Glutamatergic neuron (in vitro differentiated cells): ENCODE results near the gene KRTAP23-1. TPM values are rescaled to one million over a fixed set of nuclear protein-coding genes. Genes with fewer than 3 reads are reported as not detected.

ENCODE experiments used
- DNase-seq: peaks from one replicate; pipeline ENCODE4 v3.0.0; 2022
- H3K27ac Mint-ChIP-seq: one replicate; pipeline ENCODE4 v1.8.0; 2020; ENCODE audit warnings: mild to moderate bottlenecking, mixed read lengths, inconsistent platforms; ENCODE audit not compliant: unreplicated experiment
- H3K27me3 Mint-ChIP-seq: one replicate; pipeline ENCODE4 v1.8.0; 2020; ENCODE audit warnings: mild to moderate bottlenecking, moderate library complexity, mixed read lengths, inconsistent platforms; ENCODE audit not compliant: unreplicated experiment
- H3K36me3 Mint-ChIP-seq: one replicate; pipeline ENCODE4 v1.8.0; 2020; ENCODE audit warnings: mild to moderate bottlenecking, mixed read lengths, inconsistent platforms; ENCODE audit not compliant: unreplicated experiment
- H3K4me1 Mint-ChIP-seq: one replicate; pipeline ENCODE4 v1.8.0; 2020; ENCODE audit warnings: mild to moderate bottlenecking, low read depth, mixed read lengths, inconsistent platforms; ENCODE audit not compliant: unreplicated experiment
- H3K4me3 Mint-ChIP-seq: one replicate; pipeline ENCODE4 v1.8.0; 2020; ENCODE audit warnings: mild to moderate bottlenecking, mixed read lengths, inconsistent platforms; ENCODE audit not compliant: unreplicated experiment
- H3K9me3 Mint-ChIP-seq: one replicate; pipeline ENCODE4 v1.8.0; 2020; ENCODE audit warnings: mild to moderate bottlenecking, moderate library complexity, mixed read lengths, inconsistent platforms; ENCODE audit not compliant: unreplicated experiment
- total RNA-seq: library from RNA; stranded (reverse); fragmentation: NEBNext Ultra II Directional; extraction: Animal tissue kit (Norgen Biotek cat#: 25700); gene quantifications from one replicate; pipeline ENCODE4 v1.2.1, GENCODE V29; 2021; ENCODE audit not compliant: unreplicated experiment
- TF ChIP-seq, protein P1 (sequence below): fragments of 200-600 bp; sonication (generic); IDR thresholded peaks from one replicate; pipeline ENCODE4 v1.5.0; 2021; ENCODE audit not compliant: partially characterized antibody, unreplicated experiment

Gene KRTAP23-1
- total RNA-seq, 1 donor from 2014 or later = not detected

DNA sequence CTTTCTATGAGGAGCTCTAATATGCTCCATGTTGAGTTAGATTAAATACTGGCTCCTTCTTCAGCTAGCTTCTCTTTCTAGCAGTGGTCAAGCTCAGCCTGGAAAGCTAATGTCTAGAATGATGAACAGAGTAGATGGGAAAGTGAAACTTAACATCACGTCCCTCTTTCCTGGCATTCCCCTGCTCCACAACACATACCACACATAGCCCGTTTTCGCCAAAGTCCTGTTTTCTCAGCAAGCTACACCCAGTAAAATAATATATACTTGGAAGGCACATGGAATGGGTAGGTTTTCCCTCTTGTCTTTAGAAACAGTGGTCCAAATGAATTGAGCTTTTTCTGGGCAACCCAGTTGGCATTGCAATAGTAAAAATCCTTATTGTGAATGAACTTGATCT lies 14.7 kb downstream of the KRTAP23-1 start:
- H3K27me3 Mint-ChIP-seq = peaks cover 2% of the 10 kb centered on the region
- TF ChIP-seq, protein P1, sequence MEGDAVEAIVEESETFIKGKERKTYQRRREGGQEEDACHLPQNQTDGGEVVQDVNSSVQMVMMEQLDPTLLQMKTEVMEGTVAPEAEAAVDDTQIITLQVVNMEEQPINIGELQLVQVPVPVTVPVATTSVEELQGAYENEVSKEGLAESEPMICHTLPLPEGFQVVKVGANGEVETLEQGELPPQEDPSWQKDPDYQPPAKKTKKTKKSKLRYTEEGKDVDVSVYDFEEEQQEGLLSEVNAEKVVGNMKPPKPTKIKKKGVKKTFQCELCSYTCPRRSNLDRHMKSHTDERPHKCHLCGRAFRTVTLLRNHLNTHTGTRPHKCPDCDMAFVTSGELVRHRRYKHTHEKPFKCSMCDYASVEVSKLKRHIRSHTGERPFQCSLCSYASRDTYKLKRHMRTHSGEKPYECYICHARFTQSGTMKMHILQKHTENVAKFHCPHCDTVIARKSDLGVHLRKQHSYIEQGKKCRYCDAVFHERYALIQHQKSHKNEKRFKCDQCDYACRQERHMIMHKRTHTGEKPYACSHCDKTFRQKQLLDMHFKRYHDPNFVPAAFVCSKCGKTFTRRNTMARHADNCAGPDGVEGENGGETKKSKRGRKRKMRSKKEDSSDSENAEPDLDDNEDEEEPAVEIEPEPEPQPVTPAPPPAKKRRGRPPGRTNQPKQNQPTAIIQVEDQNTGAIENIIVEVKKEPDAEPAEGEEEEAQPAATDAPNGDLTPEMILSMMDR = no peak
- H3K4me1 Mint-ChIP-seq = no peaks in the 10 kb centered on the region
- no peak overlapping the region for H3K27ac Mint-ChIP-seq
- H3K36me3 Mint-ChIP-seq = no peaks in the 10 kb centered on the region
- H3K9me3 Mint-ChIP-seq = no peaks in the 10 kb centered on the region
- no peak overlapping the region for H3K4me3 Mint-ChIP-seq
- DNase-seq = no peak

DNA sequence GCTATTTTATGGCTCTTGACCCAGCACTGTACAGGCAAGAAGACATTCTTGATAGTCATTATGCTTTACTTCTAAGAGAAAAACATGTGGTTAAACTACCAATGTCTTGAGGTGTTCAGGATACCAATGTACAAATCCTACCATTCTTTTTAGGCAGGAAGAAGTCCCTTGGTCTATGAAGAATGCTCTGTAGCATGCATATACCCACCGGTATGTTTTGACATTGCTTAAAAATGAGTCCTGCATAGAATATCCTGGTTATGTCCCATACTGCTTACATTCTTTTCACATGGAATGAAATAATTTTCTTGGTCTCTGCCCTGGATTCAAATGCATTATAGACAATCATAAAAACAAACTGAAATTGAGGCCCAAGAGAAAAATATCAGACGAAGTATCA lies 15.7 kb downstream of the KRTAP23-1 start:
- DNase-seq = no peak
- Mint-ChIP-seq H3K9me3 (no peaks in the 10 kb centered on the region), H3K4me1 (no peaks in the 10 kb centered on the region), H3K4me3 (no peak overlapping the region), H3K27ac (no peak overlapping the region), H3K36me3 (no peaks in the 10 kb centered on the region), H3K27me3 (peaks cover 2% of the 10 kb centered on the region)
- TF ChIP-seq, protein P1 = no peak

DNA sequence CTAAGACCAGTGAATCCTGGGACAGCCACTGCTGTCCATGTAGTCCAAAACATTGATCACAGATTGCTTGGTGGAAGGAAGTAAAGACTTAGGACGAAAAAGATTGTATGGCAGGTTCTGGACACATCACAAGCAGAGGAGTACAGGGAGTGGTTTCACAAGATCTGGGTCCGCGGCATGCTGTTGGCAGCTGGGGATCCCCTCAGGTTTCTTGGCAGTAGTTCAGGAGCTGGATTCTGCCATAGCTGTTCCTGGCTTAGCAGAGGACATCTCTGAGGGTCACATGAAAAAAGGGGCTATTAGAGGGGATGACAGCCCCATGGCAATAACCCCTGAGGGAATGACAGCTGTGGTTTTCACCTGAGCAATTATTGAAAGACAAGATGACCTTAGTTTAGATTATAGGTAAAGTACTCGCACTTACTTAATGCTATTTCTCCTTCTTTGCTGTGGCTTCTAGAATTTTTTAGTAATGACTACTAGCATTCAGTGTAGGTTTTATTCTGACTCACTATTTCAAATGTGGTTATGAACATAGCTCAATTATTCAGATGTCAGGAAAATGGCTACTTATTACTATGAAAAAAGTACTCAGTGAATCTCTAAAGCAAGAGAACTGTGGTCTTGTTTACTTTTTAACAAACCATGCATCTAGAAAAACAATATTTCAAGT lies 19.1 kb downstream of the KRTAP23-1 start:
- Mint-ChIP-seq H3K36me3 (no peaks in the 10 kb centered on the region), H3K9me3 (no peaks in the 10 kb centered on the region), H3K27ac (no peak overlapping the region), H3K27me3 (peaks cover 2% of the 10 kb centered on the region), H3K4me3 (no peak overlapping the region), H3K4me1 (no peaks in the 10 kb centered on the region)
- DNase-seq = no peak
- TF ChIP-seq, protein P1 = no peak

DNA sequence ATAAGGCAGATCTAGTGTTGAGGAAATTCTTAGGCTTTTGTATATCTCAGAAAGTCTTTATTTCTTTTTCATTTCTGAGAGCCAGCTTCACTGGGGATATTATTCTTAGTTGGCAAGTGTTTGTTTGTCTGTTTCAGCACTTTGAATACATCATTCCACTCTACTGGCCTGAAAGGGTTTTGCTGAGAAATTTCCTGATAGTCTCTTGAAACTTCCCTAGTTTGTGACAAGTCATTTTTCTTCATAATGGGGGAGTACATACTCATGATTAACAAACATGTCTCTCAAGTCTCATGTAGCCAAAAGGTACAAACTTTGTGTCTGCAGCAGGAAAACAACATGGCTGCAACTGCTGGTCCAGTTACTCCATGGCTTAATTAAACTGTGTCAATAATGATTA lies 22.0 kb downstream of the KRTAP23-1 start:
- TF ChIP-seq, protein P1 = no peak
- DNase-seq = no peak
- Mint-ChIP-seq H3K36me3 (no peaks in the 10 kb centered on the region), H3K9me3 (peaks cover 1% of the 10 kb centered on the region), H3K4me1 (no peaks in the 10 kb centered on the region), H3K27me3 (peaks cover 2% of the 10 kb centered on the region), H3K27ac (no peak overlapping the region), H3K4me3 (no peak overlapping the region)

DNA sequence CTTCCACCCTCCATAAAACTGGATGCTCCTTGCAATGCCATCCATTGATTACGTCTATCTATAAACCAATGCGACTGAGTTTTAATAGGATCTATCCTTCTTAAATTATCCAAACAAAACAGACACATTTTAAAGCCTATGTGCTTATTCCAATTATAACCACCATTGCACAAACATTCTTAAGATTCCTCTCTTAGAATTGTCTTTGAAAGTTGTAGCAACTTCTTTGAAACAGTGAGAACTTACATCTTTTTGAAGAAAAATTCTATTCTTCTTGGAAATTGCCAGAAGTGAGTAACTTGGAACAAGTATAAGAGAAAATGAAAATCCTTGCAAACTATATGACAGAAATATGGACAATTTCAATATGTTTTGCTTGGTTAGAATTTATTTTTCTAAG lies 28.2 kb downstream of the KRTAP23-1 start, which contains the start of gene KRTAP26-1:
TSS of gene KRTAP26-1 (minus strand) at position 101 of the 400 bp plus-strand sequence. CDS start 280 bp downstream, outside the sequence.
- Mint-ChIP-seq H3K4me3 (no peak within 1 kb of the TSS), H3K9me3 (peaks cover 1% of the 10 kb centered on the region), H3K27me3 (no peaks in the 10 kb centered on the region), H3K4me1 (no peaks in the 10 kb centered on the region), H3K27ac (no peak within 1 kb of the TSS), H3K36me3 (no peaks in the 10 kb centered on the region)
- no peak for DNase-seq
- TF ChIP-seq, protein P1 = no peak
